Left ventricle myocardium inferior (tissue), 1 donor: Measurements from ENCODE around the gene ERBB2. TPM values are rescaled to one million over a fixed set of nuclear protein-coding genes. Genes with fewer than 3 reads are reported as not detected.

Experiments
- DNase-seq: peaks from one replicate; pipeline ENCODE4 v3.0.0-alpha.2; 2020
- H3K27ac ChIP-seq: fragments of 200-600 bp; replicated peaks from 2 replicates; pipeline ENCODE4 v1.8.0; 2021
- H3K27me3 ChIP-seq: fragments of 200-600 bp; 2 replicates; pipeline ENCODE4 v1.8.0; 2021; ENCODE audit warnings: low read depth
- H3K36me3 ChIP-seq: fragments of 200-600 bp; 2 replicates; pipeline ENCODE4 v1.8.0; 2021
- H3K4me1 ChIP-seq: fragments of 200-600 bp; 2 replicates; pipeline ENCODE4 v1.8.0; 2021
- H3K4me3 ChIP-seq: fragments of 200-600 bp; 2 replicates; pipeline ENCODE4 v1.8.0; 2021; ENCODE audit warnings: mild to moderate bottlenecking, moderate library complexity
- H3K9me3 ChIP-seq: fragments of 200-600 bp; replicated peaks from 2 replicates; pipeline ENCODE4 v1.8.0; 2021
- intact Hi-C: fragments of 100-400 bp; cut with micrococcal nuclease; formaldehyde crosslinking; loops from one replicate; pipeline ENCODE4 v1.11.0; 2022
- total RNA-seq: library from RNA; stranded (reverse); fragmentation: NEBNext Ultra II Directional; extraction: Animal tissue kit (Norgen Biotek cat#: 25700); gene quantifications from one replicate; pipeline ENCODE4 v1.2.1, GENCODE V29; 2021
- TF ChIP-seq, protein P1 (sequence below): fragments of 200-600 bp; IDR thresholded peaks from 2 replicates; pipeline ENCODE4 v1.8.0; 2021; ENCODE audit warnings: antibody characterized with exemption, mild to moderate bottlenecking, borderline replicate concordance
- donor health status: DM: no; HTN: yes; CAD: no; lungs with severe emphysema.

ERBB2 gene
- total RNA-seq, 1 donor from 2014 or later, result 61.0 TPM

DNA sequence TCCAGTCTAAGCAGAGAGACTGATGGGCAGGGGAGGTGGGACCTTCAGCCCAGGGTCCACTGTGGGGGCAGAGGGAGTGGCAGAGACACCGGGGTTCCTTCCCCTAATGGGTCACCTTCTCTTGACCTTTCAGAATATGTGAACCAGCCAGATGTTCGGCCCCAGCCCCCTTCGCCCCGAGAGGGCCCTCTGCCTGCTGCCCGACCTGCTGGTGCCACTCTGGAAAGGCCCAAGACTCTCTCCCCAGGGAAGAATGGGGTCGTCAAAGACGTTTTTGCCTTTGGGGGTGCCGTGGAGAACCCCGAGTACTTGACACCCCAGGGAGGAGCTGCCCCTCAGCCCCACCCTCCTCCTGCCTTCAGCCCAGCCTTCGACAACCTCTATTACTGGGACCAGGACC lies 27.7 kb downstream of the ERBB2 start:
- no peaks in the 10 kb centered on the region for H3K9me3 ChIP-seq
- H3K27ac ChIP-seq, result no peak overlapping the region
- H3K4me1 ChIP-seq, result peaks cover 19% of the 10 kb centered on the region
- no peak for DNase-seq
- no peaks in the 10 kb centered on the region for H3K27me3 ChIP-seq
- TF ChIP-seq, protein P1, sequence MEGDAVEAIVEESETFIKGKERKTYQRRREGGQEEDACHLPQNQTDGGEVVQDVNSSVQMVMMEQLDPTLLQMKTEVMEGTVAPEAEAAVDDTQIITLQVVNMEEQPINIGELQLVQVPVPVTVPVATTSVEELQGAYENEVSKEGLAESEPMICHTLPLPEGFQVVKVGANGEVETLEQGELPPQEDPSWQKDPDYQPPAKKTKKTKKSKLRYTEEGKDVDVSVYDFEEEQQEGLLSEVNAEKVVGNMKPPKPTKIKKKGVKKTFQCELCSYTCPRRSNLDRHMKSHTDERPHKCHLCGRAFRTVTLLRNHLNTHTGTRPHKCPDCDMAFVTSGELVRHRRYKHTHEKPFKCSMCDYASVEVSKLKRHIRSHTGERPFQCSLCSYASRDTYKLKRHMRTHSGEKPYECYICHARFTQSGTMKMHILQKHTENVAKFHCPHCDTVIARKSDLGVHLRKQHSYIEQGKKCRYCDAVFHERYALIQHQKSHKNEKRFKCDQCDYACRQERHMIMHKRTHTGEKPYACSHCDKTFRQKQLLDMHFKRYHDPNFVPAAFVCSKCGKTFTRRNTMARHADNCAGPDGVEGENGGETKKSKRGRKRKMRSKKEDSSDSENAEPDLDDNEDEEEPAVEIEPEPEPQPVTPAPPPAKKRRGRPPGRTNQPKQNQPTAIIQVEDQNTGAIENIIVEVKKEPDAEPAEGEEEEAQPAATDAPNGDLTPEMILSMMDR, result no peak
- H3K36me3 ChIP-seq, result peaks cover 61% of the 10 kb centered on the region
- no peak overlapping the region for H3K4me3 ChIP-seq
- intact Hi-C loops, result no loop called here

DNA sequence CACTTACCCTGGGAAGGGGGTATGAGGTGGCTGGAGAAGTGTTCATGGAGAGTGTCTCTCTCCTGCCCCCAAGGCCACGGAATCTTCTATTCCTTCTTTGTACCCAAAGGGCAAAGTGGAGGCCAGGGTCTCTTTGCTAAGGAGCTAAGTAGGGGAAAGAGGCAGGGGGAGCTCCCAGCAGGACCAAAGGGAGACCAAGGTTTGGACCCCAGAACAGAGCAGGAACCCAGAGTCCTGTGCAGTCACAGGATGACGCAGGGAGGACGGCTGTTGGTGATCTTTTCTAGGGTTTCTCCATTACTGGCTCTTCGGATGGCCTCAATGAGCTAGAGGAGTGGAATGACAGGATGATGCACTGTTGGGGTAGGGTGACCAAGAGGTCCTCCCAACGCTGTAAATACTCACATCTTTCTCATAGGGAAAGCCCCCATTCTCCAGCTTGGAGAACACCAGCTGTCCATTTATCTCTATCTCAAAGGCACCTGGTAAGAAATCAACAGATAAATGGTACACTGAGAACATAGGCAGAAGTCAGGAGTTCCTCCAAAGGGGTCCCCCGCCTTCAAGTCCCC lies 29.5 kb downstream of the ERBB2 start:
- intact Hi-C loops, result no loop called here
- Histone ChIP-seq H3K4me3 (peak overlapping the region; percentile 84), H3K9me3 (no peaks in the 10 kb centered on the region), H3K36me3 (peaks cover 46% of the 10 kb centered on the region), H3K27me3 (no peaks in the 10 kb centered on the region), H3K4me1 (peaks cover 19% of the 10 kb centered on the region), H3K27ac (peak overlapping the region; percentile 92)
- TF ChIP-seq, protein P1, result no peak
- DNase-seq, result no peak

DNA sequence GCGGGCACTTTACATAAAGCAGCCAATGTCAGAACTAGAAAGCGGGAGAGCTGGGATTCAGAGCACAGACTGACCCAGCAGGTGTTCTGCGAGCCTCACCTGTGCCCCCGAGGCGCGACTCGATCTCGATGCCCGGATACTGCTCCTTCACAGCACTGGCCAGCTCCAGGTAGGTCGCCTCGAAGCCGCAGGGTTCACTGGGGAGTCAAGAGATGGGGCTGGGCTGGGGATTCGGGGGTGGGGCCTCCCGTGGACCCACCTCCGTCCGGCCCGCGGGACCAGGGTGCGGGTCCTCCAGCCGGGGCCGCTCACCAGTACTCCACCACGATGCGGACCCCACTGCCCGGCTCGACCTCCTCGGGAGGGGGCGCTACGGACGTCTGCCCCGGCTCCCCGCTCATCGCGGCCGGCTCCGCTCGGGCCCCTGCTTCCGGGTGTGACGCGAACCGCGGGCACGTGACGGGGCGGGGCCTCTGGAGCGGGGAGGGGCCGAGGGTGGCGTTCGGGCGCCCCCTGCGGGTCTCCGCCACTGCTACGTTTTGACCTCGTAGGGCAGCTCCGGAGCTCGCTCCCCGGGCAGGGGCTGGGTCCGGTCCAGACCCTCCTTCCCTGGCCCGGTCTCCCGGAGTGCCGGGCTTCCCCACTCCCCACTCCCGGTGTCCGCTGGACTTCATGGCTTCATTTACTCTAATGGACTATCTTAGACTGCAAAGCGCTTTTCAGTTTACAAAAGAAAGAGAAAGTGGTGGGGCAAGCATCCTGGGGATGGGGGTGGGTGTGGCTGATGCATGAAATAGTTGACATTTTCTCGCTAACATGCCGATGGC lies 30.4 kb downstream of the ERBB2 start, which contains the start of gene MIEN1:
MIEN1 (minus strand) TSS at position 438 of the 827 bp plus-strand sequence; CDS start at position 401, 37 bp downstream.
- Histone ChIP-seq H3K36me3 (peaks cover 37% of the 10 kb centered on the region), H3K4me3 (peak within 1 kb of the TSS; percentile 84), H3K9me3 (no peaks in the 10 kb centered on the region), H3K27me3 (no peaks in the 10 kb centered on the region), H3K27ac (peak within 1 kb of the TSS; percentile 92), H3K4me1 (peaks cover 19% of the 10 kb centered on the region)
- intact Hi-C loops, result no loop called here
- peak; percentile 92 for DNase-seq
- TF ChIP-seq, protein P1, result peak; percentile 94

DNA sequence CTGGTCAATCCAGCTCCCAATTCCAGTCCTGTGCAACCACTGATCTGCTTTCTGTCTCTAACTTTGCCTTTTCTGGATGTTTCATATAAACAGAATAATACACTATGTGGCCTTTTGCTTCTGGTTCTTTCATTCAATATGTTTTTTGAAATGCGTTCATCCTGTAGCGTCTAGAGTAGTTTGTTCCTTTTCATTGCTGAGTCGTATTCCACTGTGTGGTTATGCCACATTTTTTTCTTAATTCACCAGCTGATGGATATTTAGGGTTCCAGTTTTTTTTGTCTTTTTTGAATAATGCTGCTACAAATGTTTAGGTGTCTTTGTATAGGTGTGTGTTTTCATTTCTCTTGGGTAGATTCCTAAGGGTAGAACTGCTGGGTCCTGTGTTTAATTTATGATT lies 32.7 kb downstream of the ERBB2 start:
- H3K4me1 ChIP-seq, result peaks cover 20% of the 10 kb centered on the region
- no peak for DNase-seq
- TF ChIP-seq, protein P1, result no peak
- peaks cover 16% of the 10 kb centered on the region for H3K36me3 ChIP-seq
- intact Hi-C loops, result no loop called here
- peaks cover 16% of the 10 kb centered on the region for H3K27me3 ChIP-seq
- H3K9me3 ChIP-seq, result no peaks in the 10 kb centered on the region
- H3K27ac ChIP-seq, result no peak overlapping the region
- H3K4me3 ChIP-seq, result no peak overlapping the region

DNA sequence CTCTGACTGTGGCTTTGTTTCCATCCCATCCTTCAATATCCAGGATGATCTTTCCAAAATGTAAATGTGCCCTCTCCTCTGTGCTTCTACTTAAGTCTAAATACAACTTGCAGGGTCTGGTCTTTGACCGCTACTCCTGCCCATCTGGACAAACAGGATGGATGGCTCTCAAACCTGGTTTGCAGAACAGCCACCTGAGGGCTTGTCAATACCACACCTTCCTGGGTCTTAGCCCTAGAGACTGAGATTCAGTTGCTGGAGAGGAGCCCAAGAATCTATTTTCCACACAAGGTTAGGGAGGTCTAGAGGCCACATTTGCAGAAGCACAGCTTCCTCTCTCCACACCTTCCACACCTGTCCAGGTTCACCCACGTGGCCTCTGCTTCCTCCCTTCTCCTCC lies 36.0 kb downstream of the ERBB2 start:
- TF ChIP-seq, protein P1, result no peak
- Histone ChIP-seq H3K27me3 (peaks cover 49% of the 10 kb centered on the region), H3K4me1 (peaks cover 35% of the 10 kb centered on the region), H3K36me3 (no peaks in the 10 kb centered on the region), H3K9me3 (no peaks in the 10 kb centered on the region), H3K4me3 (no peak overlapping the region), H3K27ac (no peak overlapping the region)
- DNase-seq, result no peak
- intact Hi-C loops, result no loop called here
